ENCODE results near the gene STXBP2. TPM values are rescaled to one million over a fixed set of nuclear protein-coding genes. Genes with fewer than 3 reads are reported as not detected.

STXBP2 gene
- total and polyA plus RNA-seq, 5 donors from 2014 or later = 57.5 to 253 (median 95.7) TPM

DNA sequence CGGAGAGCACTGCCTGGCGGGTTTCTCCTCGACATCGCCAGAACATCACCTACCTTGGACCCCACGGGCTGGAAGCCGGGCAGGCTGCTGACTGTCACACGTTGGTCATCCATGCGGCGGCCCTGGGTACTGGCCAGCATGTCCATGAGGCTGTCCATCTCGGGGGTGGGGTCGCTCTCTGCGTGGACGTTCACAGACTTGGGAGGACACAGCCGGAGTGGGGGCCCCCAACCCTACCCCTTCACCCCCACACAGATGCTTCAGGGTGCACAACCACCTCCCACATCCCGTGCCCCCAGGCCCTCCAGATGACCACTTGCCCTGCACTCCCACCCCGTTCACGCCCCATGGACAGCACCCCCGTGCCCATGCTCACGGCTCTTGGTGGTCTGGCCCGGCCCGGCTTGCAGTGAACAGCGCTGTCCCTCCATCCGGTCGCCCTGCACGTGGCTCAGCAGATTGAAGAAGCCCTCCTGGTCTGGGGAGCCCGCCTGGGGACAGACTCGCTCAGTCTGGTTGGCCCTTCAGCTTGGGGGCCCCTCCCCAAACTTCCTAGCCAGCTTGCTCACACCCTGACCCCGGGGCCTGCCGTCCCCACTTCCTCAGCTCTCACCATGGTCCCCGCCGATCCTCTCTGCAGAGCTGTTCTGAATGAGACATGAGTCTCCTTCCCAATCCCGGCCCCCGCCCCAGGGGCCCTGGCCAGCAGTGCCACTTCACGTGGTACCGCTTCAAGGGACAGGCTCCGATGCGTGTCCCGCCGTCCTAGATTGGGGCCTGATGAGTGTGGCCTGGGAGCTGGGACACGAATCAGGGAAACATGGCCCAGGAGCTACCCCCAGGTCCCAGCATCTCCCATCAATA, 4.3 kb upstream of the STXBP2 start:
- Histone ChIP-seq H3K4me3 (ENCODE audit: low read depth, low read length) (no peak overlapping the region), H3K9me3 (ENCODE audit: control insufficient read depth in 2 of 2, low read length in 2 of 2) (no peaks in the 10 kb centered on the region), H3K27ac (ENCODE audit: insufficient read depth, low read length, poor library complexity, severe bottlenecking) (no peak overlapping the region), H3K36me3 (ENCODE audit: control insufficient read depth, insufficient read depth, low read length) (peaks cover 7% of the 10 kb centered on the region), H3K4me1 (ENCODE audit: control insufficient read depth, insufficient read depth, low read length, poor library complexity, severe bottlenecking) (peaks cover 44% of the 10 kb centered on the region), H3K27me3 (ENCODE audit: control insufficient read depth, insufficient read depth, low read length) (no peaks in the 10 kb centered on the region)
- peak overlapping the region in 2 of 4 donors; percentile 26 to 53 for H3K4me3 Mint-ChIP-seq
- peaks cover 7% of the 10 kb centered on the region for H3K36me3 Mint-ChIP-seq
- peaks cover 5 to 72% (median 31%) of the 10 kb centered on the region in 4 donors for H3K4me1 Mint-ChIP-seq
- ATAC-seq (ENCODE audit: low read depth in 2 of 2) = no peak
- no peaks in the 10 kb centered on the region for H3K9me3 Mint-ChIP-seq
- no peak for DNase-seq
- no peak overlapping the region for H3K27ac Mint-ChIP-seq
- peaks cover 7% of the 10 kb centered on the region for H3K27me3 Mint-ChIP-seq

DNA sequence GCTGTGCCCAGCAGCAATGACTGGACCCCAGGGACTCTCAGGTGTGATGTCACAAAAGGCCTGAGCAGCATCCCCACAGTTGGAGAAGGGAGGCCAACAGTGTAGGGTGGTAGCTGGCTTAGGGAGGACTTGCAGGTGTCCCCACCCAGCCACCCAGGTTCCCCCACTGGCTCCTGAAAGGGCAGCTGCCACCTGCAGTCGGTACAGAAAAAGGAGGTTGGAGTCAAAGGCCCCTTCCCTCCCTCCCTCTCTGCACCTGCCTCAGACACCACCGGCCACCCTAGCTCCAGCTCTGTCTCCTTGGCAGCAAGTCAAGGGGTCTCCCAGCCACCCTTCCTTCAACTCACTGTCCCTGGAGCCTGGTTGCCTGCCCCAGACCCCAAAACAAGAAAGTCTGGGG, 3.2 kb upstream of the STXBP2 start, which contains the start of gene PCP2:
Gene PCP2 (minus strand): TSS at position 22 of the 400 bp plus-strand sequence. CDS start 262 bp downstream, outside the sequence.
- peaks cover 7% of the 10 kb centered on the region for H3K27me3 Mint-ChIP-seq
- peak within 1 kb of the TSS in 1 of 3 donors; percentile 32 for H3K27ac Mint-ChIP-seq
- no peaks in the 10 kb centered on the region for H3K9me3 ChIP-seq (ENCODE audit: control insufficient read depth in 2 of 2, low read length in 2 of 2)
- peaks cover 7% of the 10 kb centered on the region for H3K36me3 Mint-ChIP-seq
- H3K4me1 ChIP-seq (ENCODE audit: control insufficient read depth, insufficient read depth, low read length, poor library complexity, severe bottlenecking) = peaks cover 42% of the 10 kb centered on the region
- H3K9me3 Mint-ChIP-seq = no peaks in the 10 kb centered on the region
- H3K4me3 ChIP-seq (ENCODE audit: low read depth, low read length) = no peak within 1 kb of the TSS
- peaks cover 5 to 74% (median 22%) of the 10 kb centered on the region in 4 donors for H3K4me1 Mint-ChIP-seq
- no peak within 1 kb of the TSS for H3K27ac ChIP-seq (ENCODE audit: insufficient read depth, low read length, poor library complexity, severe bottlenecking)
- H3K4me3 Mint-ChIP-seq = peak within 1 kb of the TSS; percentile 29 to 89 (median 59)
- H3K27me3 ChIP-seq (ENCODE audit: control insufficient read depth, insufficient read depth, low read length) = no peaks in the 10 kb centered on the region
- DNase-seq = no peak
- no peak for ATAC-seq (ENCODE audit: low read depth in 2 of 2)
- H3K36me3 ChIP-seq (ENCODE audit: control insufficient read depth, insufficient read depth, low read length) = peaks cover 4% of the 10 kb centered on the region

DNA sequence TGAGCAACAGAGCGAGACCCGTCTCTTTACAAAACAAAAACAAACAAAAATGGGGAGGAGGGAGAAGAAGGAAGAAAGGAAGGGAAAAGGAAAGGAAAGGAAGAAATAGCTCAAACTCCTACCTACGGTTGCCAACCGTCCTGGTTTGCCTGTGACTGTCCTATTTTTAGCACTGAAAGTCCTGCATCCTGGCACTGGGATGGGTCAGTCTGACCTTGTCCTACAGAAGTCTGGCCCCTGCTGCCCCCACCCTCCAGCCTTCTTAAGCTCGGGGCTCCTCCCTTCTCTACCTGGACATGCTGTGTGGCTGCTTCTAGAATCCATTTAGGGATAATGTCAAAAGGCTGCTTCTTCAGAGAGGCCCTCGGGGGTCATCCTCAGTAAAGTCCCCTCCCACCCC, 1.2 kb upstream of the STXBP2 start:
- Histone ChIP-seq H3K4me3 (ENCODE audit: low read depth, low read length) (no peak overlapping the region), H3K9me3 (ENCODE audit: control insufficient read depth in 2 of 2, low read length in 2 of 2) (no peaks in the 10 kb centered on the region), H3K27ac (ENCODE audit: insufficient read depth, low read length, poor library complexity, severe bottlenecking) (no peak overlapping the region), H3K4me1 (ENCODE audit: control insufficient read depth, insufficient read depth, low read length, poor library complexity, severe bottlenecking) (peaks cover 37% of the 10 kb centered on the region), H3K36me3 (ENCODE audit: control insufficient read depth, insufficient read depth, low read length) (peaks cover 14% of the 10 kb centered on the region), H3K27me3 (ENCODE audit: control insufficient read depth, insufficient read depth, low read length) (no peaks in the 10 kb centered on the region)
- Mint-ChIP-seq H3K27me3 (no peaks in the 10 kb centered on the region), H3K27ac (peak overlapping the region; percentile 85 to 93 (median 91)), H3K4me1 (peaks cover 0 to 69% (median 21%) of the 10 kb centered on the region in 4 donors), H3K4me3 (peak overlapping the region; percentile 79 to 89 (median 85)), H3K9me3 (no peaks in the 10 kb centered on the region), H3K36me3 (peaks cover 11% of the 10 kb centered on the region)
- DNase-seq = no peak
- ATAC-seq (ENCODE audit: low read depth in 2 of 2) = no peak

DNA sequence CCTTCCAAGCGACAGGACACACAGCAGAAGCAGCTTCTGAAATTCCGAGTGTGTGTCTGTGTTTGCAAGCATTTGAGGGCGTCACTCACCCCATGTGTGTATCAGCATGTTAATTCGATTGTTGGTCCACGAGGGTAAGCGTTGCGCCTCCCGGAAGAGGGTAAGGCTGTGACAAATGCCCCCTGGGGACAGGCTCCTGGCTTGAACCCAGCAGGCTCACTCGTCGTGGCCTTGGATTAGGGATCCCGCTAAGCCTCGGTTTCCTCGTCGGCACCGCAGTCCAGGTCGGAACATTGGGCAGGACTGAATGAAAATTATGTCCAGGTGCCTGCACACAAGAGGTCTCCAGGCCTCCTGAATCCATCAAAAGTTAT, 606 bp upstream of the STXBP2 start:
- no peak for ATAC-seq (ENCODE audit: low read depth in 2 of 2)
- H3K27me3 ChIP-seq (ENCODE audit: control insufficient read depth, insufficient read depth, low read length) = no peaks in the 10 kb centered on the region
- Mint-ChIP-seq H3K27me3 (no peaks in the 10 kb centered on the region), H3K9me3 (no peaks in the 10 kb centered on the region), H3K4me3 (peak overlapping the region; percentile 15 to 89 (median 85)), H3K4me1 (peaks cover 0 to 64% (median 18%) of the 10 kb centered on the region in 4 donors), H3K27ac (peak overlapping the region; percentile 85 to 93 (median 91)), H3K36me3 (peaks cover 11% of the 10 kb centered on the region)
- H3K4me3 ChIP-seq (ENCODE audit: low read depth, low read length) = no peak overlapping the region
- H3K36me3 ChIP-seq (ENCODE audit: control insufficient read depth, insufficient read depth, low read length) = peaks cover 14% of the 10 kb centered on the region
- H3K27ac ChIP-seq (ENCODE audit: insufficient read depth, low read length, poor library complexity, severe bottlenecking) = peak overlapping the region; percentile 90
- no peaks in the 10 kb centered on the region for H3K9me3 ChIP-seq (ENCODE audit: control insufficient read depth in 2 of 2, low read length in 2 of 2)
- H3K4me1 ChIP-seq (ENCODE audit: control insufficient read depth, insufficient read depth, low read length, poor library complexity, severe bottlenecking) = peaks cover 34% of the 10 kb centered on the region
- DNase-seq = no peak

DNA sequence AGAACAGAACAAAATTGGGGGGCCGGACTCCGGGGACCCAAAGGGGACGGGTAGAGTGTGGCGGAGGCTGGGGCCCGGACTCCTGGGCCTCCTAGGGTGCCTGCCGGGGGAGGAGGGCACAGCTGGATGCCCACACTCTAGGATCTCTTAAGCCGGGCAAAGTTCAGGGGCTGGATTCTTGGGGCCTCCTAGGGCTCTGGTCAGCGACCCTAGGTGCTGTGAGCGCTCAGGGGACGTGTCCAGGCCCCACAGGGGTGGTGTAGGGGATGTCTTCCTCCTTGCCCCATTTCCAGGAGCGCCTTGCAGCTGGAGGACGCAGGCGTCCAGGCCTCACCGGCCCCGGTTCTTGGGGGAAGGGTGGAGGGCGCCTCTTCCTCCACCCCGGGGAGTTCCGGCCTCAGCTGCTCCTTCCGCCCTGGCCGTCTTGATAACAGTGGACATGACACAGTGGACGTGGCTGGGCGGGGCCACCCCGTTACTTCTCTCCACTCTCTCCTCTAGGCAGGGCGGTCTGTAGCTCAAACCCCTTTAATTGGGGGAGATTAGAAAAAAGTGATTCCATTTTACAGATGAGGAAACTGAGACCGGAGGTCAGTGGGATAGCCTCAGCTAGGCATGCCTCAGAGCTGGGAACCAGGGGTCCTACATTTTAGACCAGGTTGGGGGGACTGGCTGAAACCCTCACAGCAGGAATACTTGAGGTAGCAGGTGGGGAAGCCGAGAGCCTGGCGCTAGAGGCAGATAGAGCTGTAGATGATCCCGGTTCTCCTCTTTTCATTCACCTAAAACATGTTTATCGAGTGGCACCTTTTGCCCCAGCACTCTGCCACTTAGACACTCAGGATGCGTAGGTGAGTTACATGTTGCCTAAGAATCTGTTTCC, 705 bp downstream of the STXBP2 start:
- H3K9me3 Mint-ChIP-seq = no peaks in the 10 kb centered on the region
- peak in 1 of 2 donors; percentile 1 for ATAC-seq (ENCODE audit: low read depth in 2 of 2)
- DNase-seq = peak in 1 of 3 donors; percentile 24
- H3K27ac ChIP-seq (ENCODE audit: insufficient read depth, low read length, poor library complexity, severe bottlenecking) = peak overlapping the region; percentile 90
- H3K27ac Mint-ChIP-seq = peak overlapping the region; percentile 74 to 87 (median 85)
- peak overlapping the region; percentile 84 to 94 (median 88) for H3K4me3 Mint-ChIP-seq
- H3K27me3 Mint-ChIP-seq = no peaks in the 10 kb centered on the region
- H3K4me3 ChIP-seq (ENCODE audit: low read depth, low read length) = peak overlapping the region; percentile 62
- H3K36me3 Mint-ChIP-seq = peaks cover 11% of the 10 kb centered on the region
- H3K4me1 Mint-ChIP-seq = peaks cover 0 to 56% (median 18%) of the 10 kb centered on the region in 4 donors
- H3K9me3 ChIP-seq (ENCODE audit: control insufficient read depth in 2 of 2, low read length in 2 of 2) = no peaks in the 10 kb centered on the region
- H3K36me3 ChIP-seq (ENCODE audit: control insufficient read depth, insufficient read depth, low read length) = peaks cover 10% of the 10 kb centered on the region
- H3K4me1 ChIP-seq (ENCODE audit: control insufficient read depth, insufficient read depth, low read length, poor library complexity, severe bottlenecking) = peaks cover 34% of the 10 kb centered on the region
- no peaks in the 10 kb centered on the region for H3K27me3 ChIP-seq (ENCODE audit: control insufficient read depth, insufficient read depth, low read length)

DNA sequence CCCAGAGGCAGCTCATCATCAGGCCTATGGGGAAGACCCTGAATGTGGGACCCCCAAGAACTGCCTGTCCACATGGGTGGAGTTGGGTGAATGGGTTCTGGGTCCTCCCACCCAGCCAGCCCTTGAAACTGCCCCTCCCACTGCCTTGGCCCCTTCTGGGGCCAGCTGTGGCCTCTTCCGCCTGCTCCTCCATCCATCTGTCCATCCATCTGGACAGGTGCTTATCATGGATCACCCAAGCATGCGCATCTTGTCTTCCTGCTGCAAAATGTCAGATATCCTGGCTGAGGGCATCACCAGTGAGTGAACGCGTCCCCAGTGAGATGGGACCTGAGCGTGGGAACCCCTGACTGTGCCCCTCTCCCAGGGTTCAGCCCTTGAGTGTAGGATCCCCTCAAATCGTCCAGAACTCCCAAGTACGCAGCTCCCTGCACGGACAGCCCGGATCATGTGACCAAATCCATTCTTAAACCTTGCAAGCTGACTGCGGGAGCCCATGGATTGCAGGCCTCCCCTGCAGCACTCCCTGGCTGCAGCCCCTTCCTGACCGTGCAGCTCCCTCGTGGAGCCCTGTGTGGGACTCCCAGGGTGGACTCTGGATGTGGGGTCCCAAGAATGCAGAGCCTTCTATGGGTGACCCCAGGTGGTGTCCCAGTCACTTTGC, 2.0 kb downstream of the STXBP2 start:
- H3K4me1 Mint-ChIP-seq = peaks cover 0 to 57% (median 19%) of the 10 kb centered on the region in 4 donors
- peak overlapping the region; percentile 37 to 94 (median 60) for H3K4me3 Mint-ChIP-seq
- no peaks in the 10 kb centered on the region for H3K27me3 Mint-ChIP-seq
- H3K27me3 ChIP-seq (ENCODE audit: control insufficient read depth, insufficient read depth, low read length) = no peaks in the 10 kb centered on the region
- no peak overlapping the region for H3K27ac ChIP-seq (ENCODE audit: insufficient read depth, low read length, poor library complexity, severe bottlenecking)
- peaks cover 10% of the 10 kb centered on the region for H3K36me3 ChIP-seq (ENCODE audit: control insufficient read depth, insufficient read depth, low read length)
- peak overlapping the region in 2 of 3 donors; percentile 59 to 83 for H3K27ac Mint-ChIP-seq
- ATAC-seq (ENCODE audit: low read depth in 2 of 2) (no peak), DNase-seq (no peak)
- no peak overlapping the region for H3K4me3 ChIP-seq (ENCODE audit: low read depth, low read length)
- peaks cover 11% of the 10 kb centered on the region for H3K36me3 Mint-ChIP-seq
- no peaks in the 10 kb centered on the region for H3K9me3 ChIP-seq (ENCODE audit: control insufficient read depth in 2 of 2, low read length in 2 of 2)
- peaks cover 34% of the 10 kb centered on the region for H3K4me1 ChIP-seq (ENCODE audit: control insufficient read depth, insufficient read depth, low read length, poor library complexity, severe bottlenecking)
- H3K9me3 Mint-ChIP-seq = no peaks in the 10 kb centered on the region

DNA sequence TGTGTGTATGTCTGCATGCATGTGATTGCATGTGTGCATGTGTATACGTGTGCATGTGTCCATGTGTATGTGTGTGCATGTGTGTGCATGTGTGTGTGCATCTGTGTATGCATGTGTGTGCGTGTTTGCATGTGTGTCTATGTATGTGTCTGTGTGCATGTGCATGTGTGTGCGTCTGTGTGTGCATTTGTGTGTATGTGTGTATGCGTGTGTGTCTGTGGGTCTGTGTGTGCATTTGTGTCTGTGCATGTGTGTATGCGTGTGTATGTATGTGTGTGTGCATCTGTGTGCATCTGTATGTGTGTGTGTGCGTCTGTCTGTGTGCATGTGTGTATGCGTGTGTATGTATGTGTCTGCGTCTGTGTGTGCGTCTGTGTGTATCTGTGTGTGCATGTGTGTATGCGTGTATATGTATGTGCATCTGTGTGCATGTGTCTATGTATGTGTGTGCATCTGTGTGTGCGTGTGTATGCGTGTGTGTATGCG, 3.0 kb downstream of the STXBP2 start:
- Mint-ChIP-seq H3K27me3 (no peaks in the 10 kb centered on the region), H3K9me3 (no peaks in the 10 kb centered on the region), H3K36me3 (peaks cover 11% of the 10 kb centered on the region), H3K4me1 (peaks cover 0 to 50% (median 15%) of the 10 kb centered on the region in 4 donors), H3K4me3 (peak overlapping the region in 3 of 4 donors; percentile 37 to 72 (median 48)), H3K27ac (peak overlapping the region in 2 of 3 donors; percentile 42 to 59)
- no peak for DNase-seq
- H3K36me3 ChIP-seq (ENCODE audit: control insufficient read depth, insufficient read depth, low read length) = peaks cover 14% of the 10 kb centered on the region
- no peak for ATAC-seq (ENCODE audit: low read depth in 2 of 2)
- H3K4me3 ChIP-seq (ENCODE audit: low read depth, low read length) = peak overlapping the region; percentile 7
- no peaks in the 10 kb centered on the region for H3K9me3 ChIP-seq (ENCODE audit: control insufficient read depth in 2 of 2, low read length in 2 of 2)
- H3K27ac ChIP-seq (ENCODE audit: insufficient read depth, low read length, poor library complexity, severe bottlenecking) = no peak overlapping the region
- H3K4me1 ChIP-seq (ENCODE audit: control insufficient read depth, insufficient read depth, low read length, poor library complexity, severe bottlenecking) = peaks cover 34% of the 10 kb centered on the region
- no peaks in the 10 kb centered on the region for H3K27me3 ChIP-seq (ENCODE audit: control insufficient read depth, insufficient read depth, low read length)
